ENCODE measurements around the gene ZPLD1. TPM values are rescaled to one million over a fixed set of nuclear protein-coding genes. Genes with fewer than 3 reads are reported as not detected.

Gene ZPLD1
- total RNA-seq, 1 experiment from 2014 or later = not detected

GRCh38 chr3:102400142-102400541 lies 34.7 kb upstream of the ZPLD1 start:
- Mint-ChIP-seq H3K27ac (no peak overlapping the region), H3K4me3 (no peak overlapping the region), H3K9me3 (peaks cover 1 to 3% of the 10 kb centered on the region in 2 experiments; a peak in 2 of 5 replicates), H3K36me3 (ENCODE audit: insufficient read depth in 1 of 3, low read depth in 3 of 3) (no peaks in the 10 kb centered on the region), H3K4me1 (peaks cover 5 to 11% of the 10 kb centered on the region in 2 experiments; a peak in 3 of 4 replicates), H3K27me3 (ENCODE audit: low read depth) (no peaks in the 10 kb centered on the region)
- Histone ChIP-seq H3K27ac (ENCODE audit: insufficient read length, low read depth, low read length) (no peak overlapping the region), H4K8ac (replicated peaks; ENCODE audit: insufficient read length, low read depth, low read length) (no peak overlapping the region), H3K79me1 (ENCODE audit: insufficient read depth, low read depth, low read length, poor library complexity, severe bottlenecking) (no peaks in the 10 kb centered on the region), H2BK5ac (ENCODE audit: insufficient read length, low read length) (no peak overlapping the region), H2BK120ac (ENCODE audit: low read depth, low read length, poor library complexity, severe bottlenecking) (no peak overlapping the region), H3K18ac (ENCODE audit: insufficient read length, low read depth, low read length) (no peak overlapping the region), H3T11ph (ENCODE audit: low read length) (no peak overlapping the region), H3K9me3 (ENCODE audit: control insufficient read depth, low read depth, low read length) (no peaks in the 10 kb centered on the region), H3K79me2 (ENCODE audit: insufficient read depth, low read length) (no peaks in the 10 kb centered on the region), H3K14ac (ENCODE audit: insufficient read depth, low read length) (no peak overlapping the region), H4K20me1 (ENCODE audit: control insufficient read depth, insufficient read depth, insufficient read length) (no peaks in the 10 kb centered on the region), H2BK12ac (ENCODE audit: insufficient read length, low read depth, low read length) (no peak overlapping the region), H3K4ac (ENCODE audit: low read depth, low read length) (no peak overlapping the region), H2AK5ac (ENCODE audit: insufficient read length, low read length) (no peak overlapping the region), H2BK15ac (ENCODE audit: low read depth, low read length) (no peak overlapping the region), H2AFZ (ENCODE audit: low read length) (no peak overlapping the region), H3K9ac (ENCODE audit: extremely low read depth, insufficient read length, low read length) (no peak overlapping the region), H3K23me2 (ENCODE audit: insufficient read length, low read depth, low read length, poor library complexity, severe bottlenecking) (no peaks in the 10 kb centered on the region), H3K23ac (ENCODE audit: insufficient read length, low read depth, low read length) (no peak overlapping the region), H3K27me3 (ENCODE audit: insufficient read depth, low read length) (no peaks in the 10 kb centered on the region), H2BK20ac (ENCODE audit: low read depth, low read length, poor library complexity, severe bottlenecking) (no peak overlapping the region), H4K5ac (ENCODE audit: insufficient read length, low read depth, low read length) (no peak overlapping the region), H3K4me2 (ENCODE audit: insufficient read depth, insufficient read length, low read length) (no peak overlapping the region), H3K4me1 (ENCODE audit: insufficient read depth, low read length) (no peaks in the 10 kb centered on the region; the same call in 1 of the 2 replicates), H4K91ac (ENCODE audit: insufficient read length, low read depth, low read length) (no peak overlapping the region), H3K56ac (ENCODE audit: insufficient read length, low read depth, low read length) (no peak overlapping the region)
- DNase-seq = no peak
- no peak for TF ChIP-seq CTCF (conservative IDR thresholded peaks at IDR 0.05)
- WGBS (ENCODE audit: extremely low coverage, insufficient read length, low lambda C conversion rate) = no CpG with 5 or more reads among the region's 5 CpGs

Measured in H9 (cell line).